WTC11 (cell line): ENCODE measurements around the gene BCL2L11. TPM values are rescaled to one million over a fixed set of nuclear protein-coding genes. Genes with fewer than 3 reads are reported as not detected.

Experiments used
- ATAC-seq: fragments of 200-7000 bp; cut with Tn5 transposase; 2 replicates; pipeline ENCODE4 v1.10.0; 2021; ENCODE audit warnings: mild to moderate bottlenecking, moderate library complexity
- CTCF ChIA-PET: fragments of 300-600 bp; sonication (Branson Sonifier 250); formaldehyde crosslinking; loops from one replicate; lab custom pipeline; 2021; ENCODE audit warnings: antibody characterized with exemption; lab: Charles Lee
- POLR2A ChIA-PET: fragments of 350-600 bp; sonication (Branson Sonifier 250); formaldehyde crosslinking; loops from one replicate; lab custom pipeline; 2021; ENCODE audit warnings: antibody characterized with exemption; lab: Charles Lee
- DNase-seq: peaks from one replicate; pipeline ENCODE4 v3.0.0; 2021; ENCODE audit warnings: low spot score
- H3K27ac Mint-ChIP-seq: 2 replicates; pipeline ENCODE4 v1.8.0; 2021; ENCODE audit warnings: mixed read lengths
- H3K27me3 Mint-ChIP-seq: 2 replicates; pipeline ENCODE4 v1.8.0; 2021; ENCODE audit warnings: low read depth, mild to moderate bottlenecking, moderate library complexity, mixed read lengths
- H3K36me3 Mint-ChIP-seq: 2 replicates; pipeline ENCODE4 v1.8.0; 2021; ENCODE audit warnings: mixed read lengths
- H3K4me1 Mint-ChIP-seq: 2 replicates; pipeline ENCODE4 v1.8.0; 2022; ENCODE audit warnings: mixed read lengths
- H3K4me3 Mint-ChIP-seq: 2 replicates; pipeline ENCODE4 v1.8.0; 2021; ENCODE audit warnings: mild to moderate bottlenecking, moderate library complexity, mixed read lengths
- H3K9me3 Mint-ChIP-seq: 2 replicates; pipeline ENCODE4 v1.8.0; 2021; ENCODE audit warnings: mixed read lengths
- CREM ChIP-seq: sonication (generic); formaldehyde crosslinking; IDR thresholded peaks from 2 replicates; pipeline ENCODE4 v1.8.1; 2022; ENCODE audit warnings: mild to moderate bottlenecking, missing genetic modification reagents, moderate library complexity
- ELF4 ChIP-seq: sonication (generic); formaldehyde crosslinking; IDR thresholded peaks from 2 replicates; pipeline ENCODE4 v1.8.1; 2022; ENCODE audit warnings: low read depth, mild to moderate bottlenecking, moderate library complexity, missing genetic modification reagents
- ETV6 ChIP-seq: sonication (generic); formaldehyde crosslinking; IDR thresholded peaks from 2 replicates; pipeline ENCODE4 v1.8.1; 2022; ENCODE audit warnings: mild to moderate bottlenecking, missing genetic modification reagents
- FOXP4 ChIP-seq: sonication (generic); formaldehyde crosslinking; IDR thresholded peaks from 2 replicates; pipeline ENCODE4 v1.8.0; 2022; ENCODE audit warnings: mild to moderate bottlenecking, missing genetic modification reagents
- HMGA2 ChIP-seq: fragments of 250-450 bp; sonication (Bioruptor Pico); IDR thresholded peaks from 2 replicates; pipeline ENCODE4 v1.4.0; 2021; ENCODE audit warnings: mild to moderate bottlenecking, moderate library complexity
- IRF2 ChIP-seq: sonication (generic); formaldehyde crosslinking; IDR thresholded peaks from 2 replicates; pipeline ENCODE4 v1.8.0; 2022; ENCODE audit warnings: low read depth, missing genetic modification reagents, borderline replicate concordance
- MLX ChIP-seq: sonication (generic); formaldehyde crosslinking; IDR thresholded peaks from 2 replicates; pipeline ENCODE4 v1.8.1; 2023; ENCODE audit warnings: mild to moderate bottlenecking, missing genetic modification reagents, moderate library complexity
- NFE2L1 ChIP-seq: sonication (generic); formaldehyde crosslinking; IDR thresholded peaks from 2 replicates; pipeline ENCODE4 v1.8.1; 2023; ENCODE audit warnings: missing genetic modification reagents
- RELA ChIP-seq: sonication (generic); formaldehyde crosslinking; IDR thresholded peaks from 2 replicates; pipeline ENCODE4 v1.8.1; 2022; ENCODE audit warnings: missing genetic modification reagents, mild to moderate bottlenecking, borderline replicate concordance
- USF1 ChIP-seq: sonication (generic); formaldehyde crosslinking; IDR thresholded peaks from 2 replicates; pipeline ENCODE4 v1.8.0; 2022; ENCODE audit warnings: mild to moderate bottlenecking, missing genetic modification reagents
- ZBTB43 ChIP-seq: sonication (generic); formaldehyde crosslinking; IDR thresholded peaks from 2 replicates; pipeline ENCODE4 v1.8.1; 2023; ENCODE audit warnings: mild to moderate bottlenecking, missing genetic modification reagents
- ZNF121 ChIP-seq: sonication (generic); formaldehyde crosslinking; IDR thresholded peaks from 2 replicates; pipeline ENCODE4 v1.8.0; 2023; ENCODE audit warnings: missing genetic modification reagents
- ZNF138 ChIP-seq: sonication (generic); formaldehyde crosslinking; conservative IDR thresholded peaks from 2 replicates; pipeline ENCODE4 v1.8.1; 2022; ENCODE audit warnings: mild to moderate bottlenecking, moderate library complexity, missing genetic modification reagents
- ZNF219 ChIP-seq: sonication (generic); formaldehyde crosslinking; IDR thresholded peaks from 2 replicates; pipeline ENCODE4 v1.8.0; 2023; ENCODE audit warnings: missing genetic modification reagents, mild to moderate bottlenecking, borderline replicate concordance
- ZNF232 ChIP-seq: sonication (generic); formaldehyde crosslinking; IDR thresholded peaks from 2 replicates; pipeline ENCODE4 v1.8.0; 2022; ENCODE audit warnings: mild to moderate bottlenecking, missing genetic modification reagents
- ZNF396 ChIP-seq: fragments of 250-450 bp; sonication (Bioruptor Pico); IDR thresholded peaks from 2 replicates; pipeline ENCODE4 v1.8.0; 2021; ENCODE audit warnings: mild to moderate bottlenecking, moderate library complexity, borderline replicate concordance
- ZNF416 ChIP-seq: fragments of 250-450 bp; sonication (Bioruptor Pico); IDR thresholded peaks from 2 replicates; pipeline ENCODE4 v1.9.0; 2021; ENCODE audit warnings: mild to moderate bottlenecking, inconsistent platforms
- ZNF425 ChIP-seq: fragments of 250-450 bp; sonication (Bioruptor Pico); conservative IDR thresholded peaks from 2 replicates; pipeline ENCODE4 v1.9.0; 2021; ENCODE audit warnings: mild to moderate bottlenecking
- ZNF532 ChIP-seq: fragments of 250-450 bp; sonication (Bioruptor Pico); IDR thresholded peaks from 2 replicates; pipeline ENCODE4 v1.9.0; 2021; ENCODE audit warnings: mild to moderate bottlenecking, borderline replicate concordance
- total RNA-seq: library from RNA; stranded (reverse); gene quantifications from 3 replicates; pipeline ENCODE4 v1.2.3, GENCODE V29; 2021
- TF ChIP-seq, protein P1 (sequence below): sonication (generic); formaldehyde crosslinking; IDR thresholded peaks from 2 replicates; pipeline ENCODE4 v1.8.1; 2023; ENCODE audit warnings: mild to moderate bottlenecking, missing genetic modification reagents

The BCL2L11 gene
- total RNA-seq, 1 experiment from 2014 or later: 19.3 TPM

GRCh38 chr2:111157798-111158197 is 37.1 kb downstream of the BCL2L11 start:
- H3K36me3 Mint-ChIP-seq: peaks cover 32% of the 10 kb centered on the region
- ATAC-seq (peak; percentile 32; the same call in 1 of the 2 replicates), DNase-seq (no peak)
- H3K4me1 Mint-ChIP-seq: peaks cover 25% of the 10 kb centered on the region
- TF ChIP-seq ZNF232 (CRISPR knock-in tag) (no peak), ZBTB43 (CRISPR knock-in tag) (no peak), CREM (CRISPR knock-in tag) (no peak), ZNF219 (CRISPR knock-in tag) (no peak), NFE2L1 (CRISPR knock-in tag) (no peak), ZNF425 (no peak), MLX (CRISPR knock-in tag) (no peak), USF1 (CRISPR knock-in tag) (no peak), ETV6 (CRISPR knock-in tag) (no peak), RELA (CRISPR knock-in tag) (no peak), ELF4 (CRISPR knock-in tag) (no peak), FOXP4 (CRISPR knock-in tag) (no peak), ZNF138 (CRISPR knock-in tag) (no peak), ZNF121 (CRISPR knock-in tag) (no peak), ZNF396 (CRISPR knock-in tag) (no peak), IRF2 (CRISPR knock-in tag) (no peak), ZNF416 (CRISPR knock-in tag) (no peak), HMGA2 (CRISPR knock-in tag) (no peak), ZNF532 (no peak)
- TF ChIP-seq, protein P1, sequence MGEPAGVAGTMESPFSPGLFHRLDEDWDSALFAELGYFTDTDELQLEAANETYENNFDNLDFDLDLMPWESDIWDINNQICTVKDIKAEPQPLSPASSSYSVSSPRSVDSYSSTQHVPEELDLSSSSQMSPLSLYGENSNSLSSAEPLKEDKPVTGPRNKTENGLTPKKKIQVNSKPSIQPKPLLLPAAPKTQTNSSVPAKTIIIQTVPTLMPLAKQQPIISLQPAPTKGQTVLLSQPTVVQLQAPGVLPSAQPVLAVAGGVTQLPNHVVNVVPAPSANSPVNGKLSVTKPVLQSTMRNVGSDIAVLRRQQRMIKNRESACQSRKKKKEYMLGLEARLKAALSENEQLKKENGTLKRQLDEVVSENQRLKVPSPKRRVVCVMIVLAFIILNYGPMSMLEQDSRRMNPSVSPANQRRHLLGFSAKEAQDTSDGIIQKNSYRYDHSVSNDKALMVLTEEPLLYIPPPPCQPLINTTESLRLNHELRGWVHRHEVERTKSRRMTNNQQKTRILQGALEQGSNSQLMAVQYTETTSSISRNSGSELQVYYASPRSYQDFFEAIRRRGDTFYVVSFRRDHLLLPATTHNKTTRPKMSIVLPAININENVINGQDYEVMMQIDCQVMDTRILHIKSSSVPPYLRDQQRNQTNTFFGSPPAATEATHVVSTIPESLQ (CRISPR knock-in tag): no peak
- CTCF ChIA-PET: no interaction called here
- H3K9me3 Mint-ChIP-seq: no peaks in the 10 kb centered on the region
- H3K4me3 Mint-ChIP-seq: no peak overlapping the region
- H3K27me3 Mint-ChIP-seq: no peaks in the 10 kb centered on the region
- H3K27ac Mint-ChIP-seq: peak overlapping the region; percentile 24; the same call in 1 of the 2 replicates
- POLR2A ChIA-PET: no interaction called here
